NCI-H524 treated with DMSO at 0.1 percent for 48 hours (cell line): ENCODE data around the gene DNAJC16.

ENCODE experiments used
- DNase-seq: peaks from one replicate; lab custom pipeline; 2025; lab: John Stamatoyannopoulos, UW

DNAJC16 gene

GRCh38 chr1:15620902-15621682 lies 94.4 kb downstream of the DNAJC16 start:
- no peak for DNase-seq

- no peak for DNase-seq
These were observed 95.3 kb downstream of the DNAJC16 start for GRCh38 chr1:15621975-15622374.

- no peak for DNase-seq
These were observed 96.2 kb downstream of the DNAJC16 start for GRCh38 chr1:15622712-15623373.

GRCh38 chr1:15623435-15623834 lies 96.8 kb downstream of the DNAJC16 start:
- no peak for DNase-seq

- DNase-seq, result no peak
These were observed 97.6 kb downstream of the DNAJC16 start for GRCh38 chr1:15624133-15624714.

- no peak for DNase-seq
These were observed 98.6 kb downstream of the DNAJC16 start for GRCh38 chr1:15625056-15625917.
